ENCODE measurements around the gene ARL9. TPM values are rescaled to one million over a fixed set of nuclear protein-coding genes. Genes with fewer than 3 reads are reported as not detected.

Gene ARL9
- total RNA-seq, 2 donors from 2014 or later: not detected

- no peak overlapping the region for H3K27ac ChIP-seq
- TF ChIP-seq CTCF (IDR thresholded peaks at IDR 0.05): peak; percentile 95
Measured at GRCh38 chr4:56544573-56545131, 39.1 kb downstream of the ARL9 start.

GRCh38 chr4:56550642-56551041 is 45.1 kb downstream of the ARL9 start:
- no peak for ATAC-seq (ENCODE audit: insufficient number of reproducible peaks, low FRiP score, low read depth)
- no peaks in the 10 kb centered on the region for H3K9me3 ChIP-seq
- H3K36me3 ChIP-seq: no peaks in the 10 kb centered on the region
- no peaks in the 10 kb centered on the region for H3K4me1 ChIP-seq (ENCODE audit: control insufficient read depth in 1 of 2, low read depth in 2 of 2)
- no peak for TF ChIP-seq CTCF (IDR thresholded peaks at IDR 0.05)
- no peaks in the 10 kb centered on the region for H3K27me3 ChIP-seq (replicated peaks; ENCODE audit: insufficient read depth)
- DNase-seq (ENCODE audit: low spot score): no peak
- no peak overlapping the region for H3K27ac ChIP-seq
- H3K4me3 ChIP-seq: no peak overlapping the region

More at GRCh38 chr4:56544573-56545131, 39.1 kb downstream of the ARL9 start:
- no peaks in the 10 kb centered on the region for H3K36me3 ChIP-seq
- H3K4me1 ChIP-seq (ENCODE audit: control insufficient read depth in 1 of 2, low read depth in 2 of 2): no peaks in the 10 kb centered on the region
- H3K9me3 ChIP-seq: no peaks in the 10 kb centered on the region
- H3K4me3 ChIP-seq: peak overlapping the region; percentile 62
- H3K27me3 ChIP-seq (replicated peaks; ENCODE audit: insufficient read depth): no peaks in the 10 kb centered on the region
- DNase-seq (ENCODE audit: low spot score) (peak; percentile 17), ATAC-seq (ENCODE audit: insufficient number of reproducible peaks, low FRiP score, low read depth) (peak; percentile 76)

GRCh38 chr4:56551516-56551915 is 45.9 kb downstream of the ARL9 start:
- H3K36me3 ChIP-seq: no peaks in the 10 kb centered on the region
- no peak overlapping the region for H3K4me3 ChIP-seq
- DNase-seq (ENCODE audit: low spot score) (no peak), ATAC-seq (ENCODE audit: insufficient number of reproducible peaks, low FRiP score, low read depth) (no peak)
- H3K27ac ChIP-seq: no peak overlapping the region
- H3K27me3 ChIP-seq (replicated peaks; ENCODE audit: insufficient read depth): no peaks in the 10 kb centered on the region
- H3K4me1 ChIP-seq (ENCODE audit: control insufficient read depth in 1 of 2, low read depth in 2 of 2): no peaks in the 10 kb centered on the region
- TF ChIP-seq CTCF (IDR thresholded peaks at IDR 0.05): no peak
- no peaks in the 10 kb centered on the region for H3K9me3 ChIP-seq

GRCh38 chr4:56552273-56552672 is 46.7 kb downstream of the ARL9 start:
- DNase-seq (ENCODE audit: low spot score) (no peak), ATAC-seq (ENCODE audit: insufficient number of reproducible peaks, low FRiP score, low read depth) (no peak)
- H3K36me3 ChIP-seq: no peaks in the 10 kb centered on the region
- no peak for TF ChIP-seq CTCF (IDR thresholded peaks at IDR 0.05)
- H3K27ac ChIP-seq: no peak overlapping the region
- no peak overlapping the region for H3K4me3 ChIP-seq
- no peaks in the 10 kb centered on the region for H3K27me3 ChIP-seq (replicated peaks; ENCODE audit: insufficient read depth)
- no peaks in the 10 kb centered on the region for H3K4me1 ChIP-seq (ENCODE audit: control insufficient read depth in 1 of 2, low read depth in 2 of 2)
- H3K9me3 ChIP-seq: no peaks in the 10 kb centered on the region

- H3K36me3 ChIP-seq: no peaks in the 10 kb centered on the region
- H3K27me3 ChIP-seq (replicated peaks; ENCODE audit: insufficient read depth): no peaks in the 10 kb centered on the region
- no peak overlapping the region for H3K4me3 ChIP-seq
- ATAC-seq (ENCODE audit: insufficient number of reproducible peaks, low FRiP score, low read depth) (no peak), DNase-seq (ENCODE audit: low spot score) (no peak)
- no peak for TF ChIP-seq CTCF (IDR thresholded peaks at IDR 0.05)
- no peaks in the 10 kb centered on the region for H3K9me3 ChIP-seq
- no peaks in the 10 kb centered on the region for H3K4me1 ChIP-seq (ENCODE audit: control insufficient read depth in 1 of 2, low read depth in 2 of 2)
- H3K27ac ChIP-seq: no peak overlapping the region
Measured at GRCh38 chr4:56570041-56570440, 64.5 kb downstream of the ARL9 start.

Other genes starting within 250 kb of the ARL9 start
- gene AASDH, start 118.3 kb upstream of the ARL9 start, total RNA-seq: 1 to 10 TPM; 4.6 to 7.9 TPM
- 10 to 100 TPM in 1 of 2 donors, 1 to 10 TPM in 1; 5.1 to 10.0 TPM for gene PPAT, start 70.2 kb upstream of the ARL9 start, total RNA-seq
- 10 to 100 TPM in 1 of 2 donors, 1 to 10 TPM in 1; 9.3 to 49.2 TPM for gene PAICS, start 69.5 kb upstream of the ARL9 start, total RNA-seq
- 10 to 100 TPM; 43.1 to 52.9 TPM for gene SRP72, start 38.2 kb upstream of the ARL9 start, total RNA-seq
- gene HOPX, start 175.5 kb downstream of the ARL9 start, total RNA-seq: 1 to 10 TPM; 2.0 to 3.1 TPM

All from thoracic aorta (tissue), 2 donors.